WTC11 (cell line): ENCODE results near the gene OSCAR. TPM values are rescaled to one million over a fixed set of nuclear protein-coding genes. Genes with fewer than 3 reads are reported as not detected.

ENCODE experiments used
- CBFB ChIP-seq: sonication (generic); formaldehyde crosslinking; IDR thresholded peaks from 2 replicates; pipeline ENCODE4 v1.8.1; 2022; ENCODE audit warnings: mild to moderate bottlenecking, low read depth, missing genetic modification reagents
- FOXK1 ChIP-seq: sonication (generic); formaldehyde crosslinking; IDR thresholded peaks from 2 replicates; pipeline ENCODE4 v1.8.0; 2022; ENCODE audit warnings: mild to moderate bottlenecking, moderate library complexity, missing genetic modification reagents
- FOXP1 ChIP-seq: sonication (generic); formaldehyde crosslinking; IDR thresholded peaks from 2 replicates; pipeline ENCODE4 v1.8.0; 2022; ENCODE audit warnings: missing genetic modification reagents, mild to moderate bottlenecking, moderate library complexity, borderline replicate concordance
- FOXP4 ChIP-seq: sonication (generic); formaldehyde crosslinking; IDR thresholded peaks from 2 replicates; pipeline ENCODE4 v1.8.0; 2022; ENCODE audit warnings: mild to moderate bottlenecking, missing genetic modification reagents
- NR3C1 ChIP-seq: sonication (generic); formaldehyde crosslinking; conservative IDR thresholded peaks from 2 replicates; pipeline ENCODE4 v1.8.1; 2023; ENCODE audit warnings: low read depth, mild to moderate bottlenecking, missing genetic modification reagents
- PRDM15 ChIP-seq: sonication (generic); formaldehyde crosslinking; IDR thresholded peaks from 2 replicates; pipeline ENCODE4 v1.8.0; 2022; ENCODE audit warnings: missing genetic modification reagents
- SMAD3 ChIP-seq: sonication (generic); formaldehyde crosslinking; IDR thresholded peaks from 2 replicates; pipeline ENCODE4 v1.8.0; 2022; ENCODE audit warnings: missing genetic modification reagents, mild to moderate bottlenecking, borderline replicate concordance
- TEAD1 ChIP-seq: sonication (generic); formaldehyde crosslinking; IDR thresholded peaks from 2 replicates; pipeline ENCODE4 v1.8.0; 2022; ENCODE audit warnings: mild to moderate bottlenecking, missing genetic modification reagents
- TP53 ChIP-seq: sonication (generic); formaldehyde crosslinking; IDR thresholded peaks from 2 replicates; pipeline ENCODE4 v1.8.1; 2023; ENCODE audit warnings: mild to moderate bottlenecking, missing genetic modification reagents
- USF1 ChIP-seq: sonication (generic); formaldehyde crosslinking; IDR thresholded peaks from 2 replicates; pipeline ENCODE4 v1.8.0; 2022; ENCODE audit warnings: mild to moderate bottlenecking, missing genetic modification reagents
- ZBTB21 ChIP-seq: sonication (generic); formaldehyde crosslinking; IDR thresholded peaks from 2 replicates; pipeline ENCODE4 v1.8.1; 2023; ENCODE audit warnings: mild to moderate bottlenecking, missing genetic modification reagents, borderline replicate concordance
- ZNF121 ChIP-seq: sonication (generic); formaldehyde crosslinking; IDR thresholded peaks from 2 replicates; pipeline ENCODE4 v1.8.0; 2023; ENCODE audit warnings: missing genetic modification reagents
- ZNF219 ChIP-seq: sonication (generic); formaldehyde crosslinking; IDR thresholded peaks from 2 replicates; pipeline ENCODE4 v1.8.0; 2023; ENCODE audit warnings: missing genetic modification reagents, mild to moderate bottlenecking, borderline replicate concordance
- ZNF232 ChIP-seq: sonication (generic); formaldehyde crosslinking; IDR thresholded peaks from 2 replicates; pipeline ENCODE4 v1.8.0; 2022; ENCODE audit warnings: mild to moderate bottlenecking, missing genetic modification reagents
- ZNF423 ChIP-seq: fragments of 250-450 bp; sonication (Bioruptor Pico); IDR thresholded peaks from 2 replicates; pipeline ENCODE4 v2.1.2; 2022; ENCODE audit warnings: mild to moderate bottlenecking, moderate library complexity
- total RNA-seq: library from RNA; stranded (reverse); gene quantifications from 3 replicates; pipeline ENCODE4 v1.2.3, GENCODE V29; 2021
- TF ChIP-seq, protein P1 (sequence below): sonication (generic); formaldehyde crosslinking; IDR thresholded peaks from 2 replicates; pipeline ENCODE4 v1.8.0; 2022; ENCODE audit warnings: mild to moderate bottlenecking, missing genetic modification reagents
- TF ChIP-seq, protein P2 (sequence below): sonication (generic); formaldehyde crosslinking; IDR thresholded peaks from 2 replicates; pipeline ENCODE4 v1.8.0; 2023; ENCODE audit warnings: missing genetic modification reagents, mild to moderate bottlenecking, borderline replicate concordance

The OSCAR gene
- total RNA-seq, 1 experiment from 2014 or later: 2.3 TPM

DNA sequence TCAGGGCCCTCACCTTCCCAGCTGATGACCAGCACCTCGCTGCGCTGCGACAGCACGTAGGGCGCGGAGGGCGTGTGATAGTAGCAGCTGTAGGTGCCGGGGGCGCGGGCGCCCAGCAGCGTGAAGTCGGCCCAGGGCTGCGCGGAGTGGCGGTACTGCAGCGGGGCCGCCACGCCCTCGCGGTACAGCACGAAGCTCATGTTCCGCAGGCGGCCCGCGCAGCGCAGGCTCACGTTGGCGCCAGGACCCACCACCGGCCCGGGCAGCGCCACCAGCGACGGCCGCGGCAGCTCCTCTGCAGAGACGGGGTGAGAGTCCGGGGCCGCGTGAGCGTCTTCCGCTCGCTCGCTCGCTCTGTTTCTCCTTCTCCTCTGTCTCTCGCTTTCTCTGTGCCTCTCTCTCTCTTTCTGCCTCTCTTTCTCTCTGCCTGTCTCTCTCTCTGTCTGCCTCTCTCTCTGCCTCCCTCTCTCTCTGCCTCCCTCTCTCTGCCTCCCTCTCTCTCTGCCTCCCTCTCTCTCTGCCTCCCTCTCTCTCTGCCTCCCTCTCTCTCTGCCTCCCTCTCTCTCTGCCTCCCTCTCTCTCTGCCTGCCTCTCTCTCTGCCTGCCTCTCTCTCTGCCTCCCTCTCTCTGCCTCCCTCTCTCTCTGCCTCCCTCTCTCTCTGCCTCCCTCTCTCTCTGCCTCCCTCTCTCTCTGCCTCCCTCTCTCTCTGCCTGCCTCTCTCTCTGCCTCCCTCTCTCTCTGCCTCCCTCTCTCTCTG, 4.6 kb downstream of the OSCAR start (continued):
- TF ChIP-seq, protein P1, sequence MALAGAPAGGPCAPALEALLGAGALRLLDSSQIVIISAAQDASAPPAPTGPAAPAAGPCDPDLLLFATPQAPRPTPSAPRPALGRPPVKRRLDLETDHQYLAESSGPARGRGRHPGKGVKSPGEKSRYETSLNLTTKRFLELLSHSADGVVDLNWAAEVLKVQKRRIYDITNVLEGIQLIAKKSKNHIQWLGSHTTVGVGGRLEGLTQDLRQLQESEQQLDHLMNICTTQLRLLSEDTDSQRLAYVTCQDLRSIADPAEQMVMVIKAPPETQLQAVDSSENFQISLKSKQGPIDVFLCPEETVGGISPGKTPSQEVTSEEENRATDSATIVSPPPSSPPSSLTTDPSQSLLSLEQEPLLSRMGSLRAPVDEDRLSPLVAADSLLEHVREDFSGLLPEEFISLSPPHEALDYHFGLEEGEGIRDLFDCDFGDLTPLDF (CRISPR knock-in tag): peak; percentile 67; the same call in 1 of the 2 replicates
- TF ChIP-seq ZBTB21 (CRISPR knock-in tag): peak; percentile 62; the same call in 1 of the 2 replicates
- TF ChIP-seq, protein P2, sequence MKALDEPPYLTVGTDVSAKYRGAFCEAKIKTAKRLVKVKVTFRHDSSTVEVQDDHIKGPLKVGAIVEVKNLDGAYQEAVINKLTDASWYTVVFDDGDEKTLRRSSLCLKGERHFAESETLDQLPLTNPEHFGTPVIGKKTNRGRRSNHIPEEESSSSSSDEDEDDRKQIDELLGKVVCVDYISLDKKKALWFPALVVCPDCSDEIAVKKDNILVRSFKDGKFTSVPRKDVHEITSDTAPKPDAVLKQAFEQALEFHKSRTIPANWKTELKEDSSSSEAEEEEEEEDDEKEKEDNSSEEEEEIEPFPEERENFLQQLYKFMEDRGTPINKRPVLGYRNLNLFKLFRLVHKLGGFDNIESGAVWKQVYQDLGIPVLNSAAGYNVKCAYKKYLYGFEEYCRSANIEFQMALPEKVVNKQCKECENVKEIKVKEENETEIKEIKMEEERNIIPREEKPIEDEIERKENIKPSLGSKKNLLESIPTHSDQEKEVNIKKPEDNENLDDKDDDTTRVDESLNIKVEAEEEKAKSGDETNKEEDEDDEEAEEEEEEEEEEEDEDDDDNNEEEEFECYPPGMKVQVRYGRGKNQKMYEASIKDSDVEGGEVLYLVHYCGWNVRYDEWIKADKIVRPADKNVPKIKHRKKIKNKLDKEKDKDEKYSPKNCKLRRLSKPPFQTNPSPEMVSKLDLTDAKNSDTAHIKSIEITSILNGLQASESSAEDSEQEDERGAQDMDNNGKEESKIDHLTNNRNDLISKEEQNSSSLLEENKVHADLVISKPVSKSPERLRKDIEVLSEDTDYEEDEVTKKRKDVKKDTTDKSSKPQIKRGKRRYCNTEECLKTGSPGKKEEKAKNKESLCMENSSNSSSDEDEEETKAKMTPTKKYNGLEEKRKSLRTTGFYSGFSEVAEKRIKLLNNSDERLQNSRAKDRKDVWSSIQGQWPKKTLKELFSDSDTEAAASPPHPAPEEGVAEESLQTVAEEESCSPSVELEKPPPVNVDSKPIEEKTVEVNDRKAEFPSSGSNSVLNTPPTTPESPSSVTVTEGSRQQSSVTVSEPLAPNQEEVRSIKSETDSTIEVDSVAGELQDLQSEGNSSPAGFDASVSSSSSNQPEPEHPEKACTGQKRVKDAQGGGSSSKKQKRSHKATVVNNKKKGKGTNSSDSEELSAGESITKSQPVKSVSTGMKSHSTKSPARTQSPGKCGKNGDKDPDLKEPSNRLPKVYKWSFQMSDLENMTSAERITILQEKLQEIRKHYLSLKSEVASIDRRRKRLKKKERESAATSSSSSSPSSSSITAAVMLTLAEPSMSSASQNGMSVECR (CRISPR knock-in tag): peak; percentile 84; the same call in 1 of the 2 replicates
- TF ChIP-seq FOXK1 (CRISPR knock-in tag): 0 out of 2 replicates have a peak, but pooled peaks have one; percentile 37
- 0 out of 2 replicates have a peak, but pooled peaks have one; percentile 28 for TF ChIP-seq ZNF423 (CRISPR knock-in tag)
- peak; percentile 74; the same call in 1 of the 2 replicates for TF ChIP-seq TEAD1
- TF ChIP-seq PRDM15 (CRISPR knock-in tag): peak; percentile 48; the same call in 1 of the 2 replicates
- peak; percentile 89 for TF ChIP-seq FOXP4 (CRISPR knock-in tag)
- peak; percentile 70 for TF ChIP-seq USF1 (CRISPR knock-in tag)
- TF ChIP-seq ZNF219: peak; percentile 89; the same call in 1 of the 2 replicates
- 0 out of 2 replicates have a peak, but pooled peaks have one; percentile 36 for TF ChIP-seq CBFB (CRISPR knock-in tag)
- TF ChIP-seq NR3C1: 0 out of 2 replicates have a peak, but pooled peaks have one; percentile 86
- TF ChIP-seq FOXP1 (CRISPR knock-in tag): peak; percentile 93
- TF ChIP-seq TP53: peak; percentile 77; the same call in 1 of the 2 replicates
- peak; percentile 63; the same call in 1 of the 2 replicates for TF ChIP-seq ZNF121
- peak; percentile 81; the same call in 1 of the 2 replicates for TF ChIP-seq ZNF232 (CRISPR knock-in tag)
- peak; percentile 69; the same call in 1 of the 2 replicates for TF ChIP-seq SMAD3 (CRISPR knock-in tag)
